Loucy (cell line): ENCODE data around the gene OR6N2.

Source experiments
- H2AFZ ChIP-seq: fragments of 200-600 bp; sonication (generic); 2 replicates; pipeline ENCODE4 v1.6.0; 2016; ENCODE audit warnings: antibody characterized with exemption, mild to moderate bottlenecking, low read length, moderate library complexity
- H3F3A ChIP-seq: fragments of 200-600 bp; 2 replicates; pipeline ENCODE4 v1.6.0; 2016; ENCODE audit warnings: antibody characterized with exemption, low read depth, mild to moderate bottlenecking
- H3K27me3 ChIP-seq: fragments of 200-600 bp; sonication (generic); 2 replicates; pipeline ENCODE4 v1.6.1; 2014; ENCODE audit warnings: low read length, mild to moderate bottlenecking; ENCODE audit not compliant: insufficient read depth, poor library complexity, severe bottlenecking
- H3K36me3 ChIP-seq: fragments of 200-600 bp; sonication (generic); 2 replicates; pipeline ENCODE4 v1.6.1; 2016; ENCODE audit warnings: low read length; ENCODE audit not compliant: insufficient read depth
- H3K4me1 ChIP-seq: fragments of 200-600 bp; sonication (generic); 2 replicates; pipeline ENCODE4 v1.5.1; 2014; ENCODE audit warnings: low read length, mild to moderate bottlenecking; ENCODE audit not compliant: insufficient read depth, poor library complexity, severe bottlenecking
- H3K4me2 ChIP-seq: fragments of 200-600 bp; sonication (generic); 2 replicates; pipeline ENCODE4 v1.6.0; 2014; ENCODE audit warnings: antibody characterized with exemption, low read length, low read depth, mild to moderate bottlenecking; ENCODE audit not compliant: poor library complexity, severe bottlenecking
- H3K4me3 ChIP-seq: fragments of 200-600 bp; sonication (generic); 2 replicates; pipeline ENCODE4 v1.5.1; 2014; ENCODE audit warnings: low read length, mild to moderate bottlenecking, mixed read lengths; ENCODE audit not compliant: poor library complexity, severe bottlenecking
- H3K79me2 ChIP-seq: fragments of 200-600 bp; sonication (generic); 2 replicates; pipeline ENCODE4 v1.6.1; 2014; ENCODE audit warnings: low read length; ENCODE audit not compliant: insufficient read depth
- H3K9ac ChIP-seq: fragments of 200-600 bp; sonication (generic); 2 replicates; pipeline ENCODE4 v1.6.0; 2014; ENCODE audit warnings: mild to moderate bottlenecking, low read depth, low read length, moderate library complexity; ENCODE audit not compliant: poor library complexity, severe bottlenecking
- H3K9me2 ChIP-seq: fragments of 200-600 bp; sonication (generic); replicated peaks from 2 replicates; pipeline ENCODE4 v1.6.1; 2016; ENCODE audit warnings: low read depth, low read length, mixed read lengths
- H3K9me3 ChIP-seq: fragments of 200-600 bp; sonication (generic); 2 replicates; pipeline ENCODE4 v1.6.1; 2014; ENCODE audit warnings: mild to moderate bottlenecking, antibody characterized with exemption, low read length, low read depth; ENCODE audit not compliant: insufficient read depth
- H4K20me1 ChIP-seq: fragments of 200-600 bp; sonication (generic); 2 replicates; pipeline ENCODE4 v1.6.0; 2014; ENCODE audit warnings: antibody characterized with exemption, low read length, mild to moderate bottlenecking; ENCODE audit not compliant: insufficient read depth, poor library complexity, severe bottlenecking
- CTCF ChIP-seq: fragments of 200-600 bp; sonication (generic); conservative IDR thresholded peaks from 2 replicates; pipeline ENCODE4 v1.5.1; 2014; ENCODE audit warnings: mild to moderate bottlenecking, antibody characterized with exemption, low read length
- EZH2phosphoT487 ChIP-seq: fragments of 200-600 bp; IDR thresholded peaks from 2 replicates; pipeline ENCODE4 v1.6.1; 2018; ENCODE audit warnings: antibody characterized with exemption, mild to moderate bottlenecking, moderate library complexity, borderline replicate concordance

Gene OR6N2

DNA sequence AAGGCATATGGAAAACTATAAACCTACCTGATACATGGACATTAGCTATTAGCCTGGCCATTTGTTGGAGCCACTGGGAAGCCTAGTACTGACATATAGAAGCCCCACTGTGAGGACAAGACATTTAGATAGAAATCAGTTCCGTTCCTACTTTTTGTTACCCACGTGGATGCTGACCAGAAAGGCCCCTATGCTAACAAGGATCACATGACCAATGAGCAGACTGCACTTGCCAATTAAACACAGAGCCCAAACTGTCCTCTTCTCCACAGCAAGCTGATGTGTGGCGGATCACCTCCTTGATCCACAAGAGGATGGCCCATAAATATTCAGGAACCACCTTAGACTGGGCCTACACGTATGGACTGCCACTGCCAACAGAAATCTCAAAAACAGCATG, 49.3 kb downstream of the OR6N2 start:
- no peaks in the 10 kb centered on the region for H3K9me2 ChIP-seq
- H3K27me3 ChIP-seq, result no peaks in the 10 kb centered on the region
- H3K79me2 ChIP-seq, result no peaks in the 10 kb centered on the region
- H3K4me3 ChIP-seq, result no peak overlapping the region
- H2AFZ ChIP-seq, result no peak overlapping the region
- no peaks in the 10 kb centered on the region for H3K36me3 ChIP-seq
- H3K9ac ChIP-seq, result no peak overlapping the region
- H4K20me1 ChIP-seq, result no peaks in the 10 kb centered on the region
- no peaks in the 10 kb centered on the region for H3F3A ChIP-seq
- no peak for TF ChIP-seq CTCF
- TF ChIP-seq EZH2phosphoT487, result no peak
- H3K4me1 ChIP-seq, result no peaks in the 10 kb centered on the region
- H3K4me2 ChIP-seq, result no peak overlapping the region
- no peaks in the 10 kb centered on the region for H3K9me3 ChIP-seq

DNA sequence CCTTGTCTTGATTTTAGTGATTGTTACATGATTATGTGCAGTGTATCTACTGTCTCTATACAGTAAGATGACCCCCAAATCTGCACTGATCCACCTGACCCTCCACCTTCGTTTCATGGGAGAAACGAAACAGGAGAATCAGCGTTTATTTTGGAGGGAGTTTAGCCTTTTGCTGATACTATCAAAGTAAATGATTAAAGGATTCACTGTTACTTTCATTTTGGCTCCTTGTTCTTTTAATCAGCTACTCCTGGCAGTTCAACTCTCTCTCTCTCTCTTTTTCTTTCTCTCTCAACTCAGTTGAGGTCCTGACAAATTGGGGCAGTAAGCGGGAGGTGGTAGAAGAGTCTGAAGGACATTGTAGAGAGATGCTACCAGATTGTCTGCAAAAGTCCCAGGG, 50.6 kb downstream of the OR6N2 start:
- no peaks in the 10 kb centered on the region for H4K20me1 ChIP-seq
- H3K9me2 ChIP-seq, result no peaks in the 10 kb centered on the region
- 0 out of 2 replicates have a peak overlapping the region, but pooled peaks have one; percentile 6 for H2AFZ ChIP-seq
- TF ChIP-seq CTCF, result no peak
- TF ChIP-seq EZH2phosphoT487, result no peak
- H3K27me3 ChIP-seq, result no peaks in the 10 kb centered on the region
- no peaks in the 10 kb centered on the region for H3K4me1 ChIP-seq
- peak overlapping the region; percentile 25 for H3K4me2 ChIP-seq
- H3K9me3 ChIP-seq, result no peaks in the 10 kb centered on the region
- no peak overlapping the region for H3K9ac ChIP-seq
- no peaks in the 10 kb centered on the region for H3K36me3 ChIP-seq
- H3K4me3 ChIP-seq, result no peak overlapping the region
- H3F3A ChIP-seq, result no peaks in the 10 kb centered on the region
- H3K79me2 ChIP-seq, result no peaks in the 10 kb centered on the region

GRCh38 chr1:158728510-158729225, 52.3 kb downstream of the OR6N2 start:
- Histone ChIP-seq H3K9me2 (no peaks in the 10 kb centered on the region), H3K79me2 (no peaks in the 10 kb centered on the region), H3F3A (no peaks in the 10 kb centered on the region), H4K20me1 (no peaks in the 10 kb centered on the region), H2AFZ (no peak overlapping the region), H3K36me3 (no peaks in the 10 kb centered on the region), H3K4me3 (no peak overlapping the region), H3K4me1 (no peaks in the 10 kb centered on the region), H3K4me2 (no peak overlapping the region), H3K9ac (no peak overlapping the region), H3K27me3 (no peaks in the 10 kb centered on the region), H3K9me3 (no peaks in the 10 kb centered on the region)
- TF ChIP-seq EZH2phosphoT487, result no peak
- TF ChIP-seq CTCF, result no peak
